GM21360 (cell line): ENCODE measurements around the gene SPOCK1.

Experiments used
- ATAC-seq: cut with Tn5 transposase; IDR thresholded peaks from one replicate; pipeline ENCODE4 v1.9.1; 2021; ENCODE audit warnings: mild to moderate bottlenecking, moderate library complexity; ENCODE audit not compliant: unreplicated experiment

Gene SPOCK1

DNA sequence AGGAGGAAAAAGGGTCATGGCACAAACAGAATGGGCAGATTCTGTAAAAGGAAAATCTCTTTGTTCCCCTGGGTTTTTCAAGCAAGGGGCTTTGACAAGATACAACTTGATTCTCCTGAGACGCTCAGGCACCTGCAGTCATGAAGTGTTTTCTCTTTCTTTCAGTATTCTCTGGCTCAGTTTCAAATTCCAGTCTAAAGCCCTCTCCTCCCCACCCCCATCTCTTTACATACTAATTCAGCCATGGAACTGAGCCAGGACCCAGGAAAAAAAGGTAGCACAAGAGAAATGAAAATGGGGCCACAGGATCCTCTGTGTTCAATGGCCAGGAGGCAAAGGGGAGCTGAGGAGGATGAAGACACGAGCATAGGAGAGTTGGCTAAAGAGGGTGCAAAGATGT lies 408.4 kb downstream of the SPOCK1 start:
- no peak for ATAC-seq

DNA sequence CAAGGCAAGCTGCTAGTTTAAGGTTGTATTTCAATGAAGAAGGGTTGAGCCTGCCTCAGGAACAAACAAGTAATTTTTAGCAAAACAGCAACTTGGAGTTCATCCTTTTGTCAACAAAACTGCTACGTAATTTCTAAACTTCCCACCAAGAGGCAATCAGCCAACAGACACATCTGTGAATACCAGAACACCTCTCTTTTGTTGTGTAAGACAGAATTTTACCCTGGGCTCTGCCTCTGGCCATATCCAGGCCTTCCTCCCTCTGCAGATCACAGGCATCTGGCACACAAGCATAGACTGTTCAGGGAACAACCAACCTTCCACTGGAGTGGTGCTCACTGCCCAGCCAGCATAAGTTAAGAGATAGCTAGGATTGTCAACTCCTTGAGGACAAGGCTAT lies 409.0 kb downstream of the SPOCK1 start:
- no peak for ATAC-seq

DNA sequence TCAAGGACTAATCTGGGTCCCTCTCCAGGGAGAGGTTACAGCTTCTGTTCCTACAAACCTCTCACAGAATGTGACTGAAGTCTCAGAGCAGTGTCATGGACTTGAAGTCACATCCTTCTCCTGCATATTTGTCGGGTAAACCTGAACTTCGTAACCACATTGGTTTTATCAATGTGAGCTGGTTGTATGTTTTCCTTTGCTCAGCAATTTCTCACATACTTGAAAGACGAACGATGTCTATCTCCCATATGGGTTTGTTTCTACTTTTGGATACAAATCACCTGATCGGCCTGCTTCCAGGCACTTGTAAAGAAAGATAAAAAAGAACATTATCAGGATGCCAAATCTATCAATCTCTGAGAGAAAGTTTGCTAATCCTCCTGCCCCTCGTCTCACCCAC lies 411.0 kb downstream of the SPOCK1 start:
- no peak for ATAC-seq

DNA sequence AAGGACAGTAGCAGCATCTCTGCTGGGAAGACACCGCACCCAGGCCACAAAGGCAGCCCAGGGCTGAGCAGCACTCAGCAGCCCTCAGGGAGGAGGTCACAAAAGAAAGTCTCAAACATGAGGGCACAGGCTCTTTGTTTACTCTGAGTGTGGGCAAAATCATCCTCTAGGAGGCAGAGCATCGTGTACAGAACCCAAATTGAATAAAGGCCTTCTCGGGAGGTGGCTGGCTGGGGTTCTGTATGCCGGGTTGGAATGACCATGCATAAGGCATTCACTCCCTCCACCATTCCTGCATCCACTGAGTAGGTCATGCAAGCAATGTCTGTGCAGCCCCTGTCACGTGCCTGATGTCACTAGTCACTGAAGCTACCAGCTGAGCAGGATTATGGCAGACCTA lies 412.8 kb downstream of the SPOCK1 start:
- no peak for ATAC-seq

DNA sequence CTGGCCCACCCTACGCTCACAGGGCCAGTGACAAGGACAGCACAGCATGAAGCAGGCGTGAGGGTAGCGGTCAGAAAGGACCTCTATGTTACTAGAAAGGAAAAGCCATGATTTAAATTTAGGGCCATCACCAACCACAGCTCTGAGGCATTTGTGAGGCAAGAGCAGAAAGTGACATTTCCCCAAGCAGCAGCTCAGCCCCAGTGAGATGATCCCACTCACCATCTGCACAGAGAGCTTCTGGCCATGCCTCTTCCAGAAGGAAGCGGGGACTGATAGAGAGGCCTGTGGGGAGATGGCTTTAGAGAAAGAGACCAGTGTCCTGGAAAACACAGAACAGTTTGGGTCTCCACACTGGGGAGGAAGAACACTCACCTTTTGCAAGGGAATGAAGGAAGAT lies 413.9 kb downstream of the SPOCK1 start:
- ATAC-seq = no peak

GRCh38 chr5:137084016-137084415 lies 415.1 kb downstream of the SPOCK1 start:
- no peak for ATAC-seq

DNA sequence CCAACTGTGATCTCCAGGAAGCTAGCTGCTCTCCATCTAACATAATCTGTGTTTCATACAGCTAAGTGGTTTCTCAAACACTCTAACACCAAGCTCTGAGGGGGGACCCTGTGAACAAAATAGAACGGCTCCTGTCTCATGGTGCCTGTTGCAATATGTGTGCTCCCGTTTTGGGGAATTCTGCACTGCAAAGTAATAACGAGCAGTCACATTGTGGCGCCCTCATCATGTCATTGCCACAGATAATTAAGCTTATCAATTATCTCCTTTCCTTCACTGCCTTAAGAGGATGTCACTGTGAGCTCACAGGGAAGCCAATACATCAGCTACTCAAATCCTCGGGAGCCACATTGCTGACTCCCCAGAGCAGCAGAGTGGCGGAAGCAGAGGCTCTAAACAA lies 416.2 kb downstream of the SPOCK1 start:
- no peak for ATAC-seq

DNA sequence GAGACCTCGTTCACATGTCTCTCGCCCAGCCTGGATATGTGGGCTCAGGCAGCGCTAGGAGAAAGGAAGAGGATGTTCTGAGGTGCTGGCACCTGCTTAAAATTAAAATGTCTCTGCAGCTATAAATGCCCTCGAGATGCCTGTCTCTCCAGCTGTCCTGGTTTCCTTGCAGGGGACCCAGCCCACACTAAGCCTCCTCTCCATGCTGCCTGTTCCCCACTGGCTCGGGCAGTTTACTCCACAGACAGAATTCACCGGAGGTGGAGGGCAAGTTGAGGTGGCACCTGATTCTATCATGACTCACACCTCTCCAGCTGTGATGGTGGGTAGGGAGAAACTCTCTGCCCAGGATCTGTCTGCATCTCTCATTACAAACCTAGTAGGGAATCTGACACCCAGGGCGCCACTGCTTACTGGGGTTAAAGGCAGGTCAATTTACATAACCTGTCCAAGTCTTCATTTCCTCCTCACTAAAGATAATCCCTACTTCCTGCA lies 420.9 kb downstream of the SPOCK1 start:
- no peak for ATAC-seq

- ATAC-seq = peak; percentile 90
Observed at GRCh38 chr5:137075163-137075970, 423.8 kb downstream of the SPOCK1 start.

- no peak for ATAC-seq
Observed at GRCh38 chr5:137073189-137073588, 425.9 kb downstream of the SPOCK1 start.

DNA sequence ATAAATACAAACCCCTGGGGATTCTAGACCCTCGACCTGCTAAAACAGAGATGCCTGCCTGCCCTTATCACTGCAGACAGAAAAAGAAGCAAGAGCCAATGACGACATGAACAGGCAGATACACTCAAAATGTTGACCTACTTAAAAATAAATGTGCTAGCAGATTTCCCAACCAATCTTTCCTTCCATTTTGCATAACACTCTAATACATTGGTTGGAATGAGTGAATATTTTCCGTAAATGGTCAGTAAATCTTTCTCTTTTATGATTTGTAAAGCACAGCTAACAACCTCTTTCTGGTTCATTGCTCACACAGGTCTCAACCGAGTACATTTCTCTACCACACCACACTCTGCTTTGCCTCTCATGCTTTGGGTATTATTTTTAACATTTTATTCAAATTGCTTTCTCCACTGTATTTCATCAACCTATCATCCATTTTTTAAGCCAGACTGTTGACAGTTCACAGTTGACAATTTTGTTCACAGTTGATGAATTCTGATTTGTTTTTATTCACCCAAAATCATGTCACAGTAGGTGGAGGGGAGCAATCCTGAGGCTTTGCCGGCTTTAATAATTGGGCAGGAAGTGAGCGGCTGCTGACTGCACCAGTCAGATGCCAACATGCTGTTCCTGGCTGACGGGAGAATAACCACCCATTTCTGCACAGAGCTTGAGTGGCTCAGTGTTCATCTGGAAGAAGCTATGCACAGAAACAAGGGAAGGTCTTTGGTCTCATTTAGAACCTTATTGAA lies 426.6 kb downstream of the SPOCK1 start:
- no peak for ATAC-seq

DNA sequence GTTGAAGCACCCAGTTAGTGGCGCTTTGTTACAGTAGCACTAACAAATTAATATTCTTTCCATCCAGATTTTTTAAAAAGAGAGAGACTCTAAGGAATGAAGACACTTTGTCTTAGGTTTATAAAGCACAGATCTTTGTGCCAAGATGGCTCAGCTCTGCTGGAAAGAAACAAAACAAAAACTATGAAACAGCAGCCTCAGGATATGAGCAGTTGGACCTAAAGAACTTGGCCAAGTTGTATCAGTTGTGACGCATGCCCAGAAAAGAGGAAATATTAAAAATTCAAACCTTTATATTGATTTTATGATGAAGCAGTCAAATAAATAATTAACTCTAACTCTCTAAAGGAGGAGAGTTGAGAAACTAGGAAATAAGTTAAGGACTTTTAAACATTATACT lies 427.2 kb downstream of the SPOCK1 start:
- no peak for ATAC-seq

DNA sequence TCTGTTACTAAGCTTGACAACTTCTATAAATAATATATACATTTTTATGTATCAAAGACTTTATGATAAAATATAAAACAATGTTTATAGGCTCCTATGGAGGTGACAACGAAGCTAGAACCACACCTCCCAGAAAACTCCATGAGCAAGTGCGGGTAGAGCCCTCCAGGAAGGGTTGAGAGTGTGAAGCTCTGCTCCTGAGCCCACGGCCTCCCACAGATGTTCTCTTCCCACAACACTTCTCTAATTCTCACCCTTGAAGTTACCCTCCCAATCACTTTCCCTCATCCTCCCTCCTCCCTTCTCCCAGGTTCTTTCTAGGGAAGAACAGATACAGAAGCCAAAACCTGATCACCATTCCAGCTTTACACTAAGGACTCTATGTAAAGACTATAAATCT lies 427.6 kb downstream of the SPOCK1 start:
- ATAC-seq = no peak

DNA sequence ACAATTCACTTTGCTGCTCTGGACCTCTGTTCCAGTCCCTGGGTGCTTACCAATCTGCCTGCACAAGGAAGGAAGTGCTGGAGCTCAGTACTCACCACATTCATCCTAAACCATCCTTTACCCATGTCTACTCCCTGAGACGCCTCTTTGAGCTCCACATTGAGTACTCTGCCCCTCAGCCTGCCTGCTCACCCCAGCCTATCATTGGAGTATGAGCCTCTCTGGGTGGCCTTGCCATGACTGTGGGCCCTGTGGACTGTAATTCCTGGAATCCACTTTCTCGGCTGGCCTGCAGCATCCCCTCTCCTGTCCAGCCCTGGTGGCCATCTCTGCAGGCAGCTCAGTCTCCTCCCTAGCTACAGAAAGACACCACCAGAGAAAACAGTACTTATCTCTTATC lies 428.6 kb downstream of the SPOCK1 start:
- ATAC-seq = no peak

DNA sequence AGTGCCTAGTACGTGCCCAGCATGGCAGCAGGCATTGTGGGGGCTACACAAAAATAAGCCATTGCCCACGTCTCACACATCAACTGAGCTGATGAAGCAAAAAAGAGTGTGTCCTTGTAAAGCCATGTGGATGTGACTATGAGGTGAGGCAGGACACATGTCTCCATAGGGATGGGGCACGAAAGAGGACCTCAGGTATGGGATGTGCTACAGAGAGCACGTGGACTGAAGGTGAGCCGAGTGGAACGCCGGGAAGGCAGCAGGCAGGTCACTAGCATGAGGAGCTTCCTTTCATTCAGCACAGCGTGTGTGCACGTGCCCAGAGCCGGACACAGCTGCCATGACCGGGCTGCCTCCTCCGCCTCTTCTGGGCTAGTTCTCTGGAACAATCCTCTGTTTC lies 429.8 kb downstream of the SPOCK1 start:
- ATAC-seq = no peak

- no peak for ATAC-seq
Observed at GRCh38 chr5:137061382-137061781, 437.7 kb downstream of the SPOCK1 start.

DNA sequence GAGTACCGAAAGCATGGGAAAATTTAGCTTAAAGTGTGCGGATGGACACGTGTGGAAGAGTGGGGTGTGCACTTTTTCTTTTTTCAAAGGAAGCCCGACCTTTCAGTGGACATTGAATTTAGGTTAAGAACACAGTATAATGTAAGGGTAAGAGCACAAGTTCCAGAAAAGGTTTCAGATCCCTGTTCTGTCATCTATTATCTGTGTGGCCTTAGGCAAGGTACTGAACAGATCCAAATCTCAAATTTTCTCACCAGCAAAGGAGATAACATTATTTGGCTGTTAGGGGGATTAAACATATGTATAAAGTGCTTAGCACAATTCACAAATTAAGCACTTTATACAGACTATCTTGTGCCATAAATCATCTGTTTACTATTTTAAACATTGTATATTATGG lies 441.0 kb downstream of the SPOCK1 start:
- ATAC-seq = no peak

GRCh38 chr5:137056676-137057075 lies 442.4 kb downstream of the SPOCK1 start:
- ATAC-seq = no peak

- no peak for ATAC-seq
Observed at GRCh38 chr5:137055271-137055872, 443.8 kb downstream of the SPOCK1 start.

GRCh38 chr5:137054792-137055191 lies 444.3 kb downstream of the SPOCK1 start:
- no peak for ATAC-seq

GRCh38 chr5:137054335-137054734 lies 444.8 kb downstream of the SPOCK1 start:
- no peak for ATAC-seq

DNA sequence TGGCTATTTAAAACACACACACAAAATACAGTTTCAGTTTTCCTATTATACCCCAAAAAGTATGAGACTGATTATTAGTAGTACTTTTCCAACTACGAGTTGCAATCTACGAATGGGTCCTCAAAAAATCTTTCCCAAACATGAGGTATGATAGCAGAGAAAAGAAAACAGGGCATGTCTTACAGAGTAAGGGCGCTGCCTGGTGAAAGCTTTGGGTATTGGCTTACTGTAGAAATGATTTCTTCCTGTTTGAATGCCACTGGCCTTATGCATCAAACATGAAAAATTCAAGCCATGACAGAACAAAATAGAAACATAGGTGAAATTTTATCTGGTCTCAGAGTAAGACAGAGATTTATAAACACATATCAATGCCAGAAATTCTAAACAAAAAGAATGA lies 448.0 kb downstream of the SPOCK1 start:
- no peak for ATAC-seq
